Hippocampal formation (tissue), 2 donors: ENCODE data around the gene LSR.

Experiments
- DNase-seq, 2 donors: peaks; one replicate each; lab custom pipeline; 2025; lab: John Stamatoyannopoulos, UW

The LSR gene

DNA sequence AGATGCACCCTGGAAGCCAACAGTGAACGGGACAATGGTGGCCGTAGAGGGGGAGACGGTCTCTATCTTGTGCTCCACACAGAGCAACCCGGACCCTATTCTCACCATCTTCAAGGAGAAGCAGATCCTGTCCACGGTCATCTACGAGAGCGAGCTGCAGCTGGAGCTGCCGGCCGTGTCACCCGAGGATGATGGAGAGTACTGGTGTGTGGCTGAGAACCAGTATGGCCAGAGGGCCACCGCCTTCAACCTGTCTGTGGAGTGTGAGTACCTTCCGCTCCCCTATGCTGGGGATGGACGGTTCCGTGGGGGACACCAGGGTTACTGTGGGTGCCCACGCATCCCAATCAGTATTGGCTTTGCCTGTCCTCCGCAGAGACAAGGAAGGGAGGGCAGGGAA is 53.6 kb downstream of the LSR start:
- no peak for DNase-seq

DNA sequence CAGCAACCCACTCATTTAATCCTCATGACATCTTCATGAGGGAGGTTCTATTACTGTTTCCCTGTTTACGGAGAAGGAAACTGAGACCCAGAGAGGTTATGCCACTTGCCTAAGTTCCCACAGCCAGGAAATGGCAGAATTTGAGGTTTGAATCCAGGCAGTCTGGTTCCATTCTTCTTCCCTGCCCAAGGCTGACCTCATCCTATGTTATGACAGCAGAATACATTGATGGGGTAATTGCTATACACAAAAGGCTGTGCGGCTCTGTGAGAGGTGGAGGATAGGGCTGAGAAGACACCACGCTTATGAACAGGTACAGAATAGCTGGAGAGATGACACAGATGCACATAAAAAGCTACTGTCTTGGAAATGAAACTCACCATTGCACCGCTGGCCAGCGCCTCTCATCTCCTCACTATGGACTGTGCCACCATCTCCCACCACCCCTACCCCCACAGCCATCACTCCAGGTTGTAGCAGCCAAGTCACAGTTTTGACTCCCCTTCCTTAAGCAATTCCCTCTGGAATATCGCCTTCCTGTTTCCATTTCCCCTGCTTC is 54.6 kb downstream of the LSR start:
- DNase-seq: no peak

DNA sequence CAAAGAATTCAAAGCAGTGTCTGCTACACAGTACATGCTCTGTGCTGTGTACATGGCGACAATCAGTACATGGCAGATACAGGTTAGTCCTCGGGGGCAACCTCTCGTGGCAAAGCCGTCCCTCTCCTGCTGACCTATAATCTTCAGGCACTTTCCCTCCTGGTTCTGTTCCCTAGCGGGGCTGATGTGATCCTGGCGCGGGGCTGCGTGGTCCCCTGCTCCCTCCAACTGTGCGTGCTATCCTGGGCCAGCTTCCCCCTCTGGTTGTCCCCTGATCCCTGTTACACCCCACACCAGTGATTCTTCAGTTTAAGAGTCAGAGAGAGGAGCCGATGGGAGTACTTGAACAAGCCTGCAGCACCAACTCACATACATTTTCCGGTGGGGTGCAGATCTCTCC is 55.2 kb downstream of the LSR start:
- no peak for DNase-seq

DNA sequence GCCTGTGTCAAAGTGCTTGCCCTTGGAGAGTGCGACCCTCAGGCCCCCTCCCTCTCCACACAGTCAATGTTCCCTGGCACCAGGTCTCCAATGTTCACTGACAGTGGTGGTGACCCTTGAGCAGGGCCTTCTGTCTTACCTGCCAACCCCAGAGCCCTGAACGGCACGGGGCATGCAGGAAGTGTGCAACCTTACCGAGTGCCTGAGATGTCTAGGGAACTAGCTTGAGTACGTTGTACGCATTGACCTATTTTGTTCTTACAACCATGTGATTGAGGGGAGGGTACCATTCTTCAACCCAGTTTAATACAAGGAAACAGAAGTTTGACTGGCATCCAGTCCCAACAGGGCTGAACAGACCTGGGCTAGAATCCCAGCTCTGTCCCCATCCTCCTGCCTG is 56.4 kb downstream of the LSR start:
- no peak for DNase-seq

DNA sequence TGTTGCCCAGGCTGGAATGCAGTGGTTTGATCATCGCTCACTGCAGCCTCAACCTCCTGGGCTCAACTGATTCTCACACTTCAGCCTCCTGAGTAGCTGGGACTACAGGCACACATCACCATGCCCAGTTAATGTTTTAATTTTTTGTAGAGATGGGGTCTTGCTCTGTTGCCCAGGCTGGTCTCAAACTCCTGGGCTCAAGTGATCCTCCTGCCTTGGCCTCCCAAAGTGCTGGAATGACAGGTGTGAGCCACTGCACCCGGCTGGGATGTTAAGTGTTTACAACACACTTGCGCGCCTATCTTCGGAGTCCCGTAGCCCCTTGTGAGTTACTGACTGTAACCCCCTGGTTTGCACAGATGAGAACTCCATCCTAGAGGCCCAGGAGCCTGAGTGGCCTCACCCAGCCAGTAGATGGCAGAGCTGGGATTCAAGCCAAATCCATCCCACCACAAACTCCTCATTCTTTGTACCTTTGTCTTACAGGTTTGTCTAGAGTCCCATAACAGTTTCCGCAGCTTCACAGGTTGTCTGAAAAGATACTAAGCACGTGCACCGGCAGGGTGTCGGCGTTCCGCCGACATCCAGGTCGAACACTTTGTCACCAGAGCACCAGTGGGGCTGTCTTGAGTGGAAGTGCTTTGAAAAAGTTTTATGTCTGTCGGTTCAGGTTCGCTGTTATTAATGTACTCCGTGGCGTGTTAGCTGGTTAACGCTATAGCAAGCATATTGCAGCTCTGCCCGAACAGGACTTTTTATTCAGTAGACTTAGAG is 57.9 kb downstream of the LSR start:
- DNase-seq: no peak

DNA sequence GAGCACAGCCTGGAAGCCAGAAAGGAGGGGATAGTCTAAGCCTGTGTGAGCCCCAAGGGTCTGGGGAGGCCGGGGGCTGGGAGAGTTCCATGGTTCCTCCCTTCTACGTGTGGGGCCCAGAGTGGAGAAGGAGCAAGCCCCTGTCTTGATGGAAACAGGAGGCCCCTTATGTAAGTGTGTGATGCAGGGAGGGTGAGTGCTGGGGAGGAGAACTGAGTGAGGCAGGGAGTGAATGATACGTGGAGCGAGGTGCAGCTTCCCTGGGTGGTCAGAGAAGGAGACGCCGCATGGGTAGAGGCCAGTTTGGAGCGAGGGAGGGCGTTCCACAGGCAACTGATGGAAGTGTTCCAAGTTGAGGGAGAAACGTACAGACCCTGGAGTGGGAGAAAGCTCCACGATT is 59.1 kb downstream of the LSR start:
- no peak for DNase-seq

DNA sequence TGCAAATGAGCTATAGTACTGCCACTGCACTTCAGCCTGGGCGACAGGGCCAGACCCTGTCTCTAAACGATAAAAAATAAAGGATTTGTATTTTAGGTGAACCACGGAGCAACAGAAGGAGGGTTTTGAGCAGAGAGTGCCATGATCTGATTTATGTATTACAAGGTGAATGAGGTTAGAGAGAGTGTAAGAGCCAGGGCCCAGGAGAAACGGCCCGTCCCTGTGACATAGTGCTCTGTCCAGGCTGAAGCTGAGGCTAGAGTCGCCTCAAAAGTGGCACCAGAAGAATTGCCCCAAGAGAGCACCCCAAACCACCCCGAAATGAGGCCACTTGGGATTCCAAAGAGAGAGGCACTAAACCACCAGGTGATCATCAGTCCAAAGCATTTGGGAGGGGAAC is 60.1 kb downstream of the LSR start:
- no peak for DNase-seq

DNA sequence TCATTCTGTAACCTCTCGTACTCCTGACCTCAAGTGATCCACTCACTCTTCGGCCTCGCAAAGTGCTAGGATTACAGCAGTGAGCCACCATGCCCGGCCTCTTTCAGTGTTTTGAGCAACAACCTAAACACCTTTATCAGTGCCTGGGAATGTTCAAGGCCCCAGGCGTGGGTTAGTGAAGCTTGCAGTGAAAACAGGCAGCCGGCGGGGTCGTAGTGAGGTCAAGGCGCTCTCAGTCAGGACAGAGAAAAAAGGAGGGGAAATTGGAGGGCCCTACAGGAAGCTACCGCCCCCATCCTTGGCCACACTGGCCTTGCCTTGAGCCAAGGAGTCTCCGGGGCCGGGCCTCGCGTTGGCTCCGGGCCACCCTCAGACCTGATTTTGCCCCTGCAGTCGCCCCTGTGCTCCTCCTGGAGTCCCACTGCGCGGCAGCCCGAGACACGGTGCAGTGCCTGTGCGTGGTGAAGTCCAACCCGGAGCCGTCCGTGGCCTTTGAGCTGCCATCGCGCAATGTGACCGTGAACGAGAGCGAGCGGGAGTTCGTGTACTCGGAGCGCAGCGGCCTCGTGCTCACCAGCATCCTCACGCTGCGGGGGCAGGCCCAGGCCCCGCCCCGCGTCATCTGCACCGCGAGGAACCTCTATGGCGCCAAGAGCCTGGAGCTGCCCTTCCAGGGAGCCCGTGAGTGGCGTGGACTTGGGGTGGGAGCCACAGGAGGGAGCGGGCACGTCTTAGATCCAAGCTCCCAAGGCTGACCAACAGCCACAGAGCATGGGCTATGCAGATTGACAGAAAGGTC is 60.9 kb downstream of the LSR start:
- DNase-seq: no peak

DNA sequence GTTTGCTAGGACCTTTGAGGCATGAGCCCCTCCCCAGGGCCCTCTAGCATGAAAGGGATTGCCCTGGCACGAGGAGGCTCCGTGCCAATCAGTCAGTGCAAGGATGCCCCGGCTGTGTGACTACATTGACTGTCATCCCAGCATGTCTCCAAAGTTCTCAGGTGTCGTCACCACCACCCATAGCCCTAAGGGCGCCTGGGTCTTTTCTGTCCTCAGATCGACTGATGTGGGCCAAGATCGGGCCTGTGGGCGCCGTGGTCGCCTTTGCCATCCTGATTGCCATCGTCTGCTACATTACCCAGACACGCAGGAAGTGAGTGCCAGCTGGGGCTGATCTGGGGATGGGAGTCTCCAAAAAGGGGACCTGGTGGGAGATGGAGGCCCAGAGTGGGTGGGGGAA is 61.5 kb downstream of the LSR start:
- DNase-seq: no peak

DNA sequence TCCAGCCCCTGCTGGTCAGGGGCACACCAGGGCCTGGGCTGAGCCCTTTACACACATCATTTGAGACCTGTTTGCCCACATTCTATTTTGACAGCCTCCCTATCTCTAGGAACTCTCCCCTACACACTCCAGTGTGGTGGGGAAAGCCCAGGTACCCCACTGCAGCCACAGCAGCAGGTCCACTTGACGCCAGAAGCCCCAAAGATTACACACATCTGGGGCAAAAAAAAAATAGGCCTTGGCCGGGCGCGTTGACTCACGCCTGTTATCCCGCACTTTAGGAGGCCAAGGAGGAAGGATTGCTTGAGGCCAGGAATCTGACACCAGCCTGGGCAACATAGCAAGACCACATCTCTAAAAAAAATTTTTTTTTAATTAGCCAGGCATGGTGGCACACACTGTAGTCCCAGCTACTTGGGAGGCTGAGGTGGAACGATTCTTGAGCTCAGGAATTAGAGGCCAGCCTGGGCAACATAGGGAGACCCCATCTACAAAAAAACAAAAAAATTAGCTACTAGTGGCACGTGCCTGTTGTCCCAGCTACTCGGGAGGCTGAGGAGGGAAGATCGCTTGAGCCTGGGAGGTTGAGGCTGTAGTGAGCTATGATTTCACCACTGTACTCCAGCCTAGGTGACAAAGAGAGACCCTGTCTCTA is 62.1 kb downstream of the LSR start:
- no peak for DNase-seq

DNA sequence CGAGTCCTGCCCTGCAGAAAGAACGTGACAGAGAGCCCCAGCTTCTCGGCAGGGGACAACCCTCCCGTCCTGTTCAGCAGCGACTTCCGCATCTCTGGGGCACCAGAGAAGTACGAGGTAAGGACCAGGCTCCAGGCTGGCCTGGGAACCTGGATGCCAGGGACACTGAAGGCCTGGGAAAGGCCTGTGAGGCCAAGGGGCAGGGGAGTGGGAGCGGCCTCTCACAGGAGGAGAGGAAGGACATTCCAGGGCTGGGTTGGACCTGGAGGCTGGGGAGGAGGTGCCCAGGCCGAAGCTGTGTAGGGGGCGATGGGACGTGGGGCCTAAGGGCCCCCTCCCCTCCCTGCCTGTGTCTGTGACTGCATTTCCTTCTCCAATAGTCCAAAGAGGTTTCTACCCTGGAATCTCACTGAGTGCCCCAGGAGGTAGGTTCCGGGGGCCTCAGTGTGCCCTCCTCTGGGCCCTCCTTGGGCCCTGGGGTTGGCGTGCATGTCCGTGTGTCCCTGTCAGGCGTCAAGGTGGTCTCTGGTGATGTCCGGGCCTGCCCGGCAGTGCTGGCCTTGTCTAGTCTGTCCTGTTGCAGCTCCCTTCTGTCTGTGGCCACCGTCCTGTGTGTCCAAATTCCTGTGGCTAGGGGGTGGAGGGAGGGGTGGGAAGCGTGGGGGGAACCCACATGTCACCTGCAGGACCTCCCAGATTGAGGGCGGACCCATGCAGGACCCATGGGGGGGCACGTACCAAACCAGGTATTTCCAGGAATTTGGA is 63.3 kb downstream of the LSR start:
- no peak for DNase-seq

DNA sequence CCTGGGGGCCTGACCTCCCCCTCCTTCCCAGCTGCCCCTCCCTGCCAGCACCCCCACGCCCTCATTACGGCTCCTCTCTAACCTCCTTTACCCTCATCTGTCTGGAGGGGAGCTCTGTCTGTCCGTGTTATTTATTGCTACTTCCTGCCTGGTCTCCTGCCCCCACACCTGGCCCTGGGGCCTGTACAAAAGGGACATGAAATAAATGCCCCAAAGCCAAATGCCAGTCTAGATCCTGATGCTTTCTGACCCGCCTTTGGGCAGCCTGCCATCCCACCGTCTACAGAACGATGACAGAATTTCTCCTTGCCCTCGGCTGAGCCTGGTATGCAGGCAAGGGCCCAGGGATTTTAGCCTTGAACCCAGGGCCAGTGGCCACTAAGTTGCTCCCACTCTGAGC is 64.8 kb downstream of the LSR start:
- DNase-seq: no peak

DNA sequence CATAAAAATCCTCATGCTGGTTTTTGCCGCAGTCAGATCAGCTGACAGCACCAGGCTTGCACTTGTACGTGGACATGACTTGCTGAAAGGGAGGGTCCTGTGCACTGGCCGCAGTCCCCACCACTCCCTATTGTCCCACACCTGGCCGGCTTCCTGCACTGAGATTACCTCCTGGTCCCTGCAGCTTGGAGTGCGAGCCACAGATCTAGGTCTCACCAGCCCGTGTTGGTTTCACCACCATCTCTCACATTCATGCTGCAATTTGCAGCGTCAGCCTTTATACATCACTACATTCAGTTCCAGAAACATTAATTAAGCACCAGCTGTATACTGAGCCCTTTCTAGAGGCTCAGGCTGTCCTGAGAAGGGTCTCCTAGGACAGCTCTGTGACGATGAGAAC is 65.2 kb downstream of the LSR start:
- DNase-seq: no peak

DNA sequence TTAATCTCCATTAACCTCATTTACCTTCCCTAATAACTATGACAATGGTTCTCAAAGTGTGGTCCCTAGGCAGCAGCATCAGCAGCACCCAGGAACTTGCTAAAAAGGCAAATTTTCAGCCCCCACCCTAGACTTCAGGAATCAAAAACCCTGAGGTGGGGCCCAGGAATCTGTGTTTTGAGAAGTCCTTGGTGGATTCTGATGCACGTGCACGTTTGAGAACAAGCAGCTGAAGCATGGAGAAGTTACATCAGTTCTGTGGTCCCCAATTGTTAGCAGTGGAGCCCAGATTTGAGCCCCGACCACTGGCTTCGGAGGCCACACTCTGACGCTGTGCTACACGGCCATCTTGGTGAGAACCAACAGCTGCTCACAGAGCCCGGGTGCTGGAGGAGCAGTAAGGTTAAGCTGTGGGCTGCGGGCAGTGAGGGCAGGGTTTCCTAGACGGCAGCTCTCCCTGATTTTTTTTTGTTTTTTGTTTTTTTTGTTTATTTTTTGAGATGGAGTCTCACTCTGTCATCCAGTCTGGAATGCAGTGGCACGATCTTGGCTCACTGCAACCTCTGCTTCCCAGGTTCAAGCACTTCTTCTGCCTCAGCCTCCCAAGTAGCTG is 66.2 kb downstream of the LSR start:
- no peak for DNase-seq

DNA sequence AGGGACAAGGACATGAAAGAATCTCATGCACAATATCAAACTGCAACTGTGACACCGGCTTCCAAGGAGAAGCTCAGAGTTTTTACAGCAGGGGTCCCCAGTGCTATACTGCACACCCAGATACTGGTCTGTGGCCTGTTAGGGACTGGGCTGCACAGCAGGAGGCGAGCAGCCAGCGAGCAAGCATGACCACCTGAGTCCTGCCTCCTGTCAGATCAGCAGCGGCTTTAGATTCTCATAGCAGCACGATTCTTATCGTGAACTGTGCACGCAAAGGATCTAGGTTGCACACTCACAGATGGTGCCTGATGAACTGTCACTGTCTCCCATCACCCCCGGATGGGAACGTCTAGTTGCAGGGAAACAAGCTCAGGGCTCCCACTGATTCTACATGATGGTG is 67.1 kb downstream of the LSR start:
- DNase-seq: no peak

DNA sequence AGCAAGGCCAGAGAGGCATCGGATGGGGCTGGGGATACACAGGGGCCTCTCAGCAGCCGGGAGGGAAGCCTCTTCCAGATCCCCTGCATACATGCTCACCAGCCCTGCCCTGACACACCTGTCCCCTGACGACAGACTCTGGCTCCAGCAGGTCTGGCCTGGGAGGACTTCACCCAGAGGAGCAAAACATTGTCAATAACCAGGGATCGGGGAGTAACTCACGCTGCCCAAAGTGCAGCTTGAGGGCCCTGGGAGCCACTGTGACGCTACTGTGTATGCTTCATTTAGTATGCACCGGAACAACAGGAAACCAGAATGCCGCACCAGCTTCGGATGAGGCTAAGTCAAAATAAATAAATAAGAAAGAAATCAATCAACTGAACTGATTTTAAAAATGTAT is 67.8 kb downstream of the LSR start:
- no peak for DNase-seq
